GM19023 (cell line): ENCODE results near the gene IL2RG.

ENCODE experiments used
- ATAC-seq: cut with Tn5 transposase; IDR thresholded peaks from one replicate; pipeline ENCODE4 v1.9.1; 2021; ENCODE audit warnings: mild to moderate bottlenecking, moderate library complexity; ENCODE audit not compliant: unreplicated experiment

The IL2RG gene

DNA sequence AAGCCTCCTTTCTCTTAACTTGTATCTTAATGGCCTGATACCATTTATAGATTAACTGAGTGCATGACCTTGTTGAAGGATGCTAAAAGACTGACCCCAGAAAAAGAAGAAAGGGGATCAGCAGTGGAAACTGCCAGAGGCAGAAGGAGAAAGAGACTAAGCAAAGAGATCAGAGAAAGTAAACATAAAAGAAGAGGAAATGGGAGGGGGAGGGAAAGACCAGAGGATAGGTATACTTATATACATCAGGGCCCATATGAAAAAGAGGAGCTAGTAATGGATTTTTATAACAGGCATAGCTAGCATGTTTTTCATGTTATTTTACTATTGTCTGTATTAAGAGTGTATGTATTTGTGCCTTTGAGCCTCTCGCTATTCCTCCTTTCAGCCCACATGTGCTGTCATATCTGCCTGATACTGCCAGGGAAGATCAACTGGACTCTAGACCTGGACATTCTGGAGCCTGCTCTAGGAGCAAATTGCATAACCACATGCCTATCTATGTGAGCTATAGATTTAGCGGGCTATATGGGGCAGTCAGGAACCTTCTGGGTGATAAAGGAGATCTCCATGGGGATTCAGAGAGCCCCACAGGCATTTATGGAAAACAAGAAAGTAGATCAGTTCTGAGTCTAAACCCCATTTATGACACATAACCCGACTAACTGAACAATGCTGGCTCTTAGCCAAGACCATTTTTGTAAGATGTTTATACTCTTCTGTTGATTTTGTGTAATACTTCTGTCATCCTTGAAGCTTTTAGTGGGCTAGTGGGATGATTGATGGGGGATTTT, 29.9 kb downstream of the IL2RG start:
- no peak for ATAC-seq

- no peak for ATAC-seq
Observed at GRCh38 chrX:71070531-71070930, 40.8 kb downstream of the IL2RG start.

GRCh38 chrX:71068044-71068918, 43.1 kb downstream of the IL2RG start, which contains the start of gene SNX12:
Gene SNX12, minus strand, starts transcription at chrX:71068334. Its CDS starts 28 bp downstream, at chrX:71068306.
- ATAC-seq = peak; percentile 94

DNA sequence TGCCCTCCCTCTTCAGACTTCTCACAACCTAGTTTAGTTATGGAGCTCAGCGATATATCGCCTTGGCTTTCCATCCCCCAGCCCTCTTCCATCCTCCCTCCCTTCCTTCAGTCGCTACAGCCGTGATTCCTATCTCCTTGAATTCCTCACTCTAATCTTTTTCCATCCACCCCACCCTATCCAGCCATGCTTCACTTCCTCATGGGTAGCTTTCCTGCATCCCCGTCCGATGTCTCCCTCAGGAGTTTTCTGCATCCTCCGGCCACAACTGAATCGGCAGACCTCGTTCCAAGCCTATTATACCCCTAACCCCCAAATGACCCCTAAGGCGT, 43.7 kb downstream of the IL2RG start:
- no peak for ATAC-seq

- no peak for ATAC-seq
Observed at GRCh38 chrX:71067089-71067488, 44.3 kb downstream of the IL2RG start.

- ATAC-seq = no peak
Observed at GRCh38 chrX:71060127-71060526, 51.2 kb downstream of the IL2RG start.

DNA sequence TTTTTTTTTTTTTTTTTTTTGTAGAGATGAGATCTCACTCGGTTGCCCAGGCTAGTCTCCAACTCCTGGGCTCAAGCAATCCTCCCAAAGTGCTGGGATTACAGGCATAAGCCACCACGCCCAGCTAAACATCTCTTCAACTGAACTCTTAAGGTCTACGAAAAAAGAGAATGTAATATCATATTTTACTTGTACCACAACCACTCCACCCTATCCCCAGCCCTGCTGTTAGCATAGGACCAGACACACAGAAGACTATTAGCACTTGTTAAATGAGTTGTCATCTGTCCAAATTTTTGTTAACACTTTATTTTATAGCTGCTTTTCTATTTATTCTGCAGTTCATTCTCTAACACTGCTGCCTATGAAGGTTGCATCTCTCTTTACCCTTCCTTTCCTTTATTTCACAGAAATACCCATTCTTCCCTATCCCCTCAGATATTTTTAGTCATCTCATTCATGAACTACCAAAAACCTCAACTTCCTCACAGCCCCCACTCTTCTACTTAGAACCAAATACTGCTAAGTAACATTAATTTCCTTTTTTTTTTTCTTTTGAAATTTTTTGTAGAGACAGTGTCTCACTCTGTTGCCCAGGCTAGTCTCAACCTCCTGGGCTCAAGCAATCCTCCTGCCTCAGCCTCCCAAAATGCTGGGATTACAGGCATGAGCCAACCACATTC, 53.4 kb downstream of the IL2RG start:
- no peak for ATAC-seq
